NCI-H748 (cell line): ENCODE results near the gene C16orf74.

ENCODE experiments used
- DNase-seq: peaks from one replicate; lab custom pipeline; 2025; ENCODE audit not compliant: unreplicated experiment; lab: John Stamatoyannopoulos, UW

Gene C16orf74

DNA sequence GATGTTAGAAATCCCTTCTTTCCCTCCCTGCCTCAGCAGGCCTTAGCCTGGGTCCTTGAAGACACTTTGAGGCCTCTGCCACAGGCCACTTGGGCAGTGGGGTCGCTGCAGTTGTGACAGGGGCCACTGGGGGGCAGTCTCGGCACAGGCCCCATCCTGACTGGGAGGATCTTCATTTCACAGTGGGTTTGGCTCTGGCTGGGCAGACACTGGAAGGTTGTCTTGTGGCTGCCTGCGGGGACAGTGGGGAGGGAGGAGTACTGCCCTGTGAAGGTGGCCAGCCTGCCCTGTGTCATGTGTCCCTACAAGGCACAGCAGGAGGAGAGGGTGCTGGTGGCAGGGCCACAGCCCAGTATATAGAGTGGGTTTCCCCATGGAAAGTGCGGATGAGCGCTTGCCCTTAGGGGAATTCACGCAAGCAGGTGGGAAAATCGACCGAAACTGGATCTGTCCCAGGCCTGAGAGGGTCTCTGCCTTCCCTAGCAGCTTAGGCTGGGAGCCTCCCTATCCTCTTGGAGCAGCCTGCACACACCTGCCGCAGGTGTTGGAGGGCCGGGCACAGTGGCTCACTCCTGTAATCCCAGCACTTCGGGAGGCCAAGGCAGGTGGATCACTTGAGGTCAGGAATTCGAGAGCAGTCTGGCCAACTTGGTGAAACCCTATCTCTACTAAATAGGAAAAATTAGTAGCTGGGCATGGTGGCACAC, 90.9 kb downstream of the C16orf74 start:
- DNase-seq, result peak; percentile 29

DNA sequence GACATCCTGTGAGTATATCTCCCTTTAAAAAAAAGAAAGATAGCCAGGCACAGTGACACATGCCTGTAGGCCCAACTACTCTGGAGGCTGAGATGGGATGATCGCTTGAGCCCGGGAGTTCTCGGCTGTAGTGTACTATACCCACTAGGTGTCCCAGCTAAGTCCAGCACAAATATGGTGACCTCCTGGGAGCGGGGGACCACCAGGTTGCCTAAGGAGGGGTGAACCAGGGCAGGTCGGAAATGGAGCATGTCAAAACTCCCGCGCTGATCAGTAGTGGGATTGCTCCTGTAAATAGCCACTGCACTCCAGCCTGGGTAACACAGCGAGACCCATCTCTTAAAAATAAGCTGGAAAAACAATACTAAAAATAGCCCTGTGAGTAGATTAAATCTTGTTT, 91.6 kb downstream of the C16orf74 start:
- DNase-seq, result no peak

- no peak for DNase-seq
Observed at GRCh38 chr16:85658504-85659326, 92.2 kb downstream of the C16orf74 start.

DNA sequence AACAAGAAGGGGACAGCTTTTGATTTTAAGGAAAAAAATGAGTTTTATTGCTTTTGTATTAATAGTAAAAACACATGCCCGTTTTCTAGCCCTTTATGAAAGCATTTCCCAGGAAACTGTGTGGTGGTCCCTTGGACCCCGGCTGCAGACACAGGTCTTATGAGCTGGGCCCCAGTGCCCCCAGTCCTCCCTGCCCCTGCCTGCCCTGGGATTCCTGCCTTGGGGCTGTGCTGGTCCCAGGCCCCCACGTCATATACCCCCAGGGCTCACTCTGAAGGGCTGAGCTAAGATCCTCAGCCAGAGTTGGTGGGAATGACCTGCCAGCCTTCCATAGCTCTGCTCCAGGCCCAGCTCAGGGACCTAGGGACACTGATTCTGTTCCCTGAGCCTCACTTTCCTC, 92.9 kb downstream of the C16orf74 start:
- no peak for DNase-seq
